Measurements from ENCODE around the gene VAMP1. TPM values are rescaled to one million over a fixed set of nuclear protein-coding genes. Genes with fewer than 3 reads are reported as not detected.

The VAMP1 gene
- total RNA-seq, 1 donor from 2014 or later = 6.4 TPM

DNA sequence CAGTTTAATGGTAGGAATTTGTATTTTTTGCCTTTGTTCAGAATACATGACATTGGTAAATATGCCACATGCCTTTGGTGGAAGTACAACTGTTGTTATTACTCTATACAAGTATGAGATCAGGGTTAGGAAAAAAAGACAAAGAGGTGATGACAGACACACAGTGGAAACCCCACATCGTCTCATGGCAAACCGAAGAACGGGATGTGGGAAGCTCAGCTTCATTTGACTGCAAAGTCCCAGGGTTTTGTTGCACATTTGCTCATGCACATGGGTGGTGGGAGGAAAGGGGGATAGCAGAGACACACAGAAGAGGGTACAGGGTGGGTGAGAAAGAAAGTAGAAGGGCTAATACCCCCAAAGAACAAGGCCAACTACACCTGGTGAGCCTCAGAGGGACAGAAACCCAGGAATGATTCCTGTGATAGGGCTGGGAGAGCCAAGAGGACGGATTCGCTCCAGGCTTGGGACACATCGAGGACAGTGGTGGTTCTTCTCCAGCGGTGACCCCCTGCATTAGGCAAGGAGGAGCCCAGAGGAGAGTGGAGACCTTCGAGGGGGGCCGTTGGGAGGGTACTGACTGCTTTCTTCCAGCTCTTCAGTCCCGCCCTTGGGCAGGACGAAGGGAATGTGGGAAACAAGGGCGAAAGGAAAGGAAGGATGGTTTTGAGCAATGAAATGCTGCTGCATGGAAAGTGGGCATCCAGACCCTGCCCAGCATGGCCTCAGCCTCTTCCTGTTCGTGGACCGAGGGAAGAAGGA is 8.1 kb downstream of the VAMP1 start:
- H3K4me1 Mint-ChIP-seq = no peaks in the 10 kb centered on the region
- no peak overlapping the region for H3K27ac Mint-ChIP-seq
- H3K36me3 Mint-ChIP-seq = peaks cover 6% of the 10 kb centered on the region
- no peak for DNase-seq (ENCODE audit: low spot score in 2 of 2, unreplicated experiment in 2 of 2)
- no peak overlapping the region for H3K4me3 Mint-ChIP-seq
- H3K27me3 Mint-ChIP-seq (ENCODE audit: low read depth) = no peaks in the 10 kb centered on the region
- H3K9me3 Mint-ChIP-seq = no peaks in the 10 kb centered on the region
- TF ChIP-seq CTCF (IDR thresholded peaks at IDR 0.05; ENCODE audit: unreplicated experiment) = no peak

GRCh38 chr12:6461401-6462233 is 8.9 kb downstream of the VAMP1 start:
- Mint-ChIP-seq H3K27me3 (ENCODE audit: low read depth) (no peaks in the 10 kb centered on the region), H3K36me3 (peaks cover 6% of the 10 kb centered on the region), H3K4me3 (no peak overlapping the region), H3K4me1 (no peaks in the 10 kb centered on the region), H3K27ac (no peak overlapping the region), H3K9me3 (no peaks in the 10 kb centered on the region)
- TF ChIP-seq CTCF (IDR thresholded peaks at IDR 0.05; ENCODE audit: unreplicated experiment) = no peak
- no peak for DNase-seq (ENCODE audit: low spot score in 2 of 2, unreplicated experiment in 2 of 2)

DNA sequence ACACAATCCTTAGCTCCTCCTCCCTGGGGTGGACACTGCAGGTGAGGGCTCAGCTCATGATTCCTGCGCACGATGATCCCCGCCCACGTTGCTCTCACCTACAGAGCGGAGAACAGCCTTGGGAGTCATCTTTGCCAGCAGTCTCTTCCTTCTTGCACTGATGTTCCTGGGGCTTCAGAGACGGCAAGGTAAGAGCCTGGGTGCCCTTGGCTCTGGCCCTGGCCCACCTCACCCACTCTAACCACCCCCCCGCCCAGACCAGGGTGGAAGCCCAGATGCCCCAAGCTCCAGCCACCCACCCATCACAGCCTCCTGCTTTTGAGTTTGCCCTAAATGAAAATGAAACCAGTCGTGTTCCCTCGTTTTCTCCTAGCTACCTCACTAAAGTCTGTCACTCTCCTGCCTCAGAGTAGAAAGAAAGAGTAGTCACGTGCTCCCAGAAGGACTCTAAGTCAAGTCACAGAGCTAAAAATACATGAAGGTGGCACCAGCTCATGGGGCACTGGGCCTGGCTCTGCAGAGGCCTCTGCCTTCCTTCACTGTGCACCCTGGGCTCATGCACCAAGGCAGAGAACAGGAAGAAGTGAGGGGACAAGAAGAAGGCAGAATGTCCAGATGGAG is 9.6 kb downstream of the VAMP1 start:
- Mint-ChIP-seq H3K27me3 (ENCODE audit: low read depth) (no peaks in the 10 kb centered on the region), H3K4me3 (no peak overlapping the region), H3K9me3 (no peaks in the 10 kb centered on the region), H3K4me1 (no peaks in the 10 kb centered on the region), H3K36me3 (peaks cover 6% of the 10 kb centered on the region), H3K27ac (no peak overlapping the region)
- DNase-seq (ENCODE audit: low spot score in 2 of 2, unreplicated experiment in 2 of 2) = no peak
- TF ChIP-seq CTCF (IDR thresholded peaks at IDR 0.05; ENCODE audit: unreplicated experiment) = no peak

DNA sequence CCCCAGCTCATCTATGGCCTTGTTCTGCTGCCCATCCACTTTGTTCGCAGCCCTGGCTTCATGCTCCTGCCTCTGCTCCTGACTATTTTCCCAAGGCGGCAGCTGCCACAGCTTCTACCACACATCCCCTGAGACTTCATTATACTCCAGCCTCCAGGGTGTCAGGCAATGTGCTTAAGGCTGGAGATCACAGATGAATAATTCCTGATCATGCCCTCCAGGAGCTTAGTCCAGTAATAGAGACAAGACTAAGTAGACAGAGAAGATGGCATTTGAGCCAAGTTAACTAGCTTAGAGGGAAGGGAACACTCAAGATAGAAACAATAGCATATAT is 11.5 kb downstream of the VAMP1 start:
- H3K27me3 Mint-ChIP-seq (ENCODE audit: low read depth) = no peaks in the 10 kb centered on the region
- H3K27ac Mint-ChIP-seq = no peak overlapping the region
- no peaks in the 10 kb centered on the region for H3K9me3 Mint-ChIP-seq
- no peak for DNase-seq (ENCODE audit: low spot score in 2 of 2, unreplicated experiment in 2 of 2)
- H3K4me1 Mint-ChIP-seq = no peaks in the 10 kb centered on the region
- no peak overlapping the region for H3K4me3 Mint-ChIP-seq
- H3K36me3 Mint-ChIP-seq = peaks cover 5% of the 10 kb centered on the region
- TF ChIP-seq CTCF (IDR thresholded peaks at IDR 0.05; ENCODE audit: unreplicated experiment) = no peak

DNA sequence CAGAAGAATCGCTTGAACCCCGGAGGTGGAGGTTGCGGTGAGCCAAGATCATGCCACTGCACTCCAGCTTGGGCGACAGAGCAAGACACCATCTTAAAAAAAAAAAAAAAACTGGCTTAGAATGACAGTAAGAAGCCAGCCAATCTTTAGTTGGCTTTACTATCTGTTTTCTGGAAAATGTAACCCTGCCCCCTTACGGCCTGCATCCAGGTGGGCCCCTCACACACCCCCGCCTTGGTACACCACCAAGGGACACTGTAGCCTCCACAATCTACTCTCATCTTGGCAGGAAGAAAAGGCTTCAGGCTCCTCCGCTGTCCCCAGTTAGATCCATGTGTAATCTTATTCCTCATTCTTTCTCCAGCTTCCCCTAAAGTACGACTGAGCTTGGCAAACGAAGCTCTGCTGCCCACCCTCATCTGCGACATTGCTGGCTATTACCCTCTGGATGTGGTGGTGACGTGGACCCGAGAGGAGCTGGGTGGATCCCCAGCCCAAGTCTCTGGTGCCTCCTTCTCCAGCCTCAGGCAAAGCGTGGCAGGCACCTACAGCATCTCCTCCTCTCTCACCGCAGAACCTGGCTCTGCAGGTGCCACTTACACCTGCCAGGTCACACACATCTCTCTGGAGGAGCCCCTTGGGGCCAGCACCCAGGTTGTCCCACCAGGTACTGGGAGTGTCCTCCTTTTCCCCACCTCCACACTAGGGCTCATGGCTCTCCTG is 12.0 kb downstream of the VAMP1 start:
- H3K27me3 Mint-ChIP-seq (ENCODE audit: low read depth) = no peaks in the 10 kb centered on the region
- no peak for TF ChIP-seq CTCF (IDR thresholded peaks at IDR 0.05; ENCODE audit: unreplicated experiment)
- no peaks in the 10 kb centered on the region for H3K9me3 Mint-ChIP-seq
- H3K36me3 Mint-ChIP-seq = peaks cover 5% of the 10 kb centered on the region
- H3K4me3 Mint-ChIP-seq = no peak overlapping the region
- DNase-seq (ENCODE audit: low spot score in 2 of 2, unreplicated experiment in 2 of 2) = no peak
- no peak overlapping the region for H3K27ac Mint-ChIP-seq
- H3K4me1 Mint-ChIP-seq = no peaks in the 10 kb centered on the region
